Measurements from ENCODE around the gene SNX25.

GRCh38 chr4:185374027-185374426, 164.6 kb downstream of the SNX25 start:
- TF ChIP-seq POLR2A (IDR thresholded peaks at IDR 0.05), result no peak
- TF ChIP-seq CTCF (IDR thresholded peaks at IDR 0.05 in 4 of 5, conservative IDR thresholded peaks at IDR 0.05 in 1 of 5), result no peak

All from gastrocnemius medialis (tissue), 4 donors.